Measurements from ENCODE around the gene HIPK2.
A peak's percentile ranks its signal among the peaks of the same experiment; 100 is the strongest.

Gene HIPK2

DNA sequence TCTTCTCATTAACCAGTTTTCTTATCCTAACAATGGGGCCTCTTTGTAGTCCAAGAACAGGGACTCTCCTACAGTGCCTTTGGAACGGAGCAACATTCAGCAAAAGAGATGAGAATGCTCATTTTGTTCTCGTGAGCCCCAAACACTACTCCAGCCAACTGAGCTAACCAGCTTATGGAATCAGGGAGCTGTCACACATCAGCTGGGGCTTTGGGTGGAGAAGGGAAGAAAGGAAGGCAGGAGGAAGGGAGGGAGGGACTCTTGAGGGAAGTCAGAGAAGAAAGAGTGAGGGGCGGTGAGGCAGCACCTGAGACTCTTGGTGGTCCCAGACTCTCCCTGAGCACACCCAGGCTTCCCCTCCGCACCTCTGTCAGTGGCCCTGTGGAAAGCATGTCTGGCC lies 131.2 kb downstream of the HIPK2 start:
- Histone ChIP-seq H3K4me1 (ENCODE audit: control insufficient read depth in 2 of 2, insufficient read depth in 2 of 2, low read length in 2 of 2) (peaks cover 2 to 13% of the 10 kb centered on the region in 2 donors), H3K27me3 (ENCODE audit: control insufficient read depth in 2 of 2, insufficient read depth in 2 of 2, low read length in 2 of 2) (no peaks in the 10 kb centered on the region), H3K4me3 (ENCODE audit: low read length in 2 of 2) (no peak overlapping the region), H3K36me3 (ENCODE audit: control insufficient read depth in 2 of 2, insufficient read depth in 2 of 2, low read length in 2 of 2) (no peaks in the 10 kb centered on the region), H3K27ac (ENCODE audit: low read depth in 2 of 2, low read length in 2 of 2) (peak overlapping the region in 1 of 2 donors; percentile 35), H3K9ac (ENCODE audit: low read depth in 1 of 2, low read length in 2 of 2) (no peak overlapping the region), H3K9me3 (ENCODE audit: control insufficient read depth in 2 of 2, low read length in 2 of 2) (no peaks in the 10 kb centered on the region)

DNA sequence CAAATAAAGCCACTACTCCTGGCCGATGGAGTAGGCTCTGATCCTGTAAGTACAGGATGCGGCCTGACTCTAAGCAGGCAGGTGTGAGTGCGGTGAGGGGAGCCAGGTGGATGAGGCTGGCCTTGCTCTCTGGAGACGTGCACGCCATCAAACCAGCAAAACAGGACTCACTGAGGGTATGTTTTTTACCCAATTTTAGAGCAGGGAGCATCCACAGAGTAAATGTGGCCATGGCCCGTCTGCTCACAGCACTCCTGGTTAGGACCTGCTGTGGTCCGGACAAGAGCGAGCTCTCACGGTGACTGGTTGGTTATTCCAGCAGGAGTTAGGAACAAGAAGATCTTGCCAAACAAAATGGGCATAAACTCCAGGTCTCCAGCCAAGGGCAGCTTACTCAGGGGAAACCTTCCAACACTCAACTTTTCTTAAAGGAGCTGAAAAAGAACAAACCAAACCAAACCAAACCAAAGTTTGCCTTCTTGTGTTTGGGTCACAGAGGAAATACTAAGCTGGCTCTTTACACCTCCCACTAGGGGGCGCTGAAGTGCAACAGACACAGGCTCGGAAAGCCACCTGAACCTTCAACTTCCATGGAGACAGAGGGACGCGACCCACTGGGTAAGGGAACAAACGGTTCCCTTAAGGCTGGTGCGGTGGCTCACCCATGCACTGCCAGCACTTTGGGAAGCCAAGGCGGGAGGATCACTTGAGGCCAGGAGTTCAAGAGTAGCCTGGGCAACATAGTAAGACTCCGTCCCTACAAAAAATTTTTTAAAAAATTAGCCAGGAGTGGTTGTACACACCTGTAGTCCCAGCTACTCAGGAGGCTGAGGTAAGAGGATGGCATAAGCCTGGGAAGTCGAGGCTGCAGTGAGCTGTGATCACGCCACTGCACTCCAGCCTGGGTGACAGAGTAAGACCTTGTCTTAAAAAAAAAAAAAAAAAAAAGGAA lies 131.9 kb downstream of the HIPK2 start:
- no peak overlapping the region for H3K27ac ChIP-seq (ENCODE audit: low read depth in 2 of 2, low read length in 2 of 2)
- peaks cover 2 to 14% of the 10 kb centered on the region in 2 donors for H3K4me1 ChIP-seq (ENCODE audit: control insufficient read depth in 2 of 2, insufficient read depth in 2 of 2, low read length in 2 of 2)
- no peak overlapping the region for H3K9ac ChIP-seq (ENCODE audit: low read depth in 1 of 2, low read length in 2 of 2)

DNA sequence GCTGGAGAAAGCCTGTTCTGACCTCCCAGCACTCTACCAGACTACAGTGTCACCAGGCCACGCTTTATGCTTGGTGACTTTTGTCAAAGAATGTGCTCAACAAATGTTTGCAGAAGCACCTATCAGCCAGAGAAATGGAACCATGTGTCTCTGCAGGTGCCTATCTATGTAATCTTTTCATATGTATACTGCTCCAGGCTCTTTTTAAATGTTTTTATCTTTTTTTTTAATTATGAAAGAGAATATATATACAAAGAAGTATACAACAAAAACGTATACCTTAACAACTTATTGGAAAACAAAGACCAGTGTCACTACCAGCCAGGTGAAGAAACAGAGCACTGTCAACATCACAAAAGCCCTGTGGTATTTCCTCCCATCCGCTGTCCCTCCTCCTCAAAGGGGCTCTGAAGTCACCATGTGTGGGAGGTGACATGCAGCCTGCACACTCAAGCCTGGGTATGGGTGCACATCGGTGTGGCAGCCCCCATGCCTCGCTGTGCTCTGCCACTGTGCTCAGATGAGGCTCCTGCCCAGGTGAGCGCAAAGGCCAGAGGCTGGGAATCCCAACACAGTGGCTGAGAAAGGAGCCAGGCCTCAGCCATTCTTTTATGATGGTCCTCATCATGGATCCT lies 133.7 kb downstream of the HIPK2 start:
- Histone ChIP-seq H3K27me3 (ENCODE audit: control insufficient read depth in 2 of 2, insufficient read depth in 2 of 2, low read length in 2 of 2) (no peaks in the 10 kb centered on the region), H3K27ac (ENCODE audit: low read depth in 2 of 2, low read length in 2 of 2) (no peak overlapping the region), H3K36me3 (ENCODE audit: control insufficient read depth in 2 of 2, insufficient read depth in 2 of 2, low read length in 2 of 2) (no peaks in the 10 kb centered on the region), H3K9ac (ENCODE audit: low read depth in 1 of 2, low read length in 2 of 2) (no peak overlapping the region), H3K4me1 (ENCODE audit: control insufficient read depth in 2 of 2, insufficient read depth in 2 of 2, low read length in 2 of 2) (peaks cover 2 to 11% of the 10 kb centered on the region in 2 donors), H3K9me3 (ENCODE audit: control insufficient read depth in 2 of 2, low read length in 2 of 2) (no peaks in the 10 kb centered on the region), H3K4me3 (ENCODE audit: low read length in 2 of 2) (no peak overlapping the region)

More for the DNA sequence above, 131.9 kb downstream of the HIPK2 start:
- no peaks in the 10 kb centered on the region for H3K27me3 ChIP-seq (ENCODE audit: control insufficient read depth in 2 of 2, insufficient read depth in 2 of 2, low read length in 2 of 2)
- no peak overlapping the region for H3K4me3 ChIP-seq (ENCODE audit: low read length in 2 of 2)
- H3K9me3 ChIP-seq (ENCODE audit: control insufficient read depth in 2 of 2, low read length in 2 of 2) = no peaks in the 10 kb centered on the region
- H3K36me3 ChIP-seq (ENCODE audit: control insufficient read depth in 2 of 2, insufficient read depth in 2 of 2, low read length in 2 of 2) = no peaks in the 10 kb centered on the region

DNA sequence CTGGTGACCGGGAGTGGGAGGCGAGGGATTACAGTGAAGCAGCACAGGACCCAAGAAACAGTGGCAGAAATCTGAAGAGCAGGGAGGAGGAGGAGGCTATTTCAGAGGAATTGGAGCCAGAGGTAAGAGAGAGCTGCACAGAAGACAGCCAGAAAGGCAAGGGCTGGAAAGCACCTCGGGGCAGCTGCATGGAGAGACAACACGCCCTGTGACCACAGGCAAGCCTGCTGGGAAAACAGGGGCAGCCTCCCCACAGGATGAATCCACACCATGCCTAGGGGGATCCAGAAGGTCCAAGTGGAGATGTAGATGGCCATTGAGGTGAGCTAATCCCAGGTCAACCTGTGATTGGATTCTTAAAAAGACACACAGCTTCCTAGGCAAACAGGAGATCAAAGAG lies 135.5 kb downstream of the HIPK2 start:
- Histone ChIP-seq H3K4me1 (ENCODE audit: control insufficient read depth in 2 of 2, insufficient read depth in 2 of 2, low read length in 2 of 2) (peaks cover 2 to 11% of the 10 kb centered on the region in 2 donors), H3K27ac (ENCODE audit: low read depth in 2 of 2, low read length in 2 of 2) (no peak overlapping the region), H3K9ac (ENCODE audit: low read depth in 1 of 2, low read length in 2 of 2) (no peak overlapping the region)

DNA sequence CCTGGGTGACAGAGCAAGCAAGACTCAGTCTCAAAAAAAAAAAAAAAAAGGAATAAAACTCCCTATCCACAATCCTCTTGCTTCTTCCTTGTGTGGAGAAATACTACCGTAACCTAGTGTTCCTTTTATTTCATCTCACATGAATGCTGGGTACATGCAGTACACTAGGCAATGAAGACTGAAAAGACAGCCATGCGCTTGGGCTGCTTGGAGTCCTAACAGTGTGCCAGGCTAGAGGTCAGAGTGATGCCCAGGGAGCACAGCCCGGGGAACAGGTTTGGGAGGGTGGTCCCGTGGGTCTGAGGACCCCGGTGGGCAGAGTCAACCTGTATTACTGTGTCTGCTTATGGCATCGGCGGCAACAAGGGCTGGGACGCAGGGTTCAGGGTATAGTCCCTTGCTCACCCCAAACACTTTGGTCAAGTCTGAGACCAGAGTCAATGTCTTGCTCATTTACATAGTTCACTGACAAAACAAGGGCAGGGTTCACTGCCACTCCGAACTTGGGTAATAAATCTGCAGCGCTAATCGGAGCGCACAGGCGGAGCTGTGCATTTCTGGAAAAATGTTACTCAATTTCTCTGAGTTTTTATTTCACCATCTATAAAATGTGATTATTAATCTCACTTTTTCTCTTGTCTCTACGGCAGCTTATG lies 136.3 kb downstream of the HIPK2 start:
- H3K36me3 ChIP-seq (ENCODE audit: control insufficient read depth in 2 of 2, insufficient read depth in 2 of 2, low read length in 2 of 2) = no peaks in the 10 kb centered on the region
- no peak overlapping the region for H3K27ac ChIP-seq (ENCODE audit: low read depth in 2 of 2, low read length in 2 of 2)
- H3K9ac ChIP-seq (ENCODE audit: low read depth in 1 of 2, low read length in 2 of 2) = no peak overlapping the region
- H3K27me3 ChIP-seq (ENCODE audit: control insufficient read depth in 2 of 2, insufficient read depth in 2 of 2, low read length in 2 of 2) = no peaks in the 10 kb centered on the region
- H3K9me3 ChIP-seq (ENCODE audit: control insufficient read depth in 2 of 2, low read length in 2 of 2) = no peaks in the 10 kb centered on the region
- H3K4me1 ChIP-seq (ENCODE audit: control insufficient read depth in 2 of 2, insufficient read depth in 2 of 2, low read length in 2 of 2) = peaks cover 0 to 8% of the 10 kb centered on the region in 2 donors
- H3K4me3 ChIP-seq (ENCODE audit: low read length in 2 of 2) = no peak overlapping the region

More for the DNA sequence above, 135.5 kb downstream of the HIPK2 start:
- no peak overlapping the region for H3K4me3 ChIP-seq (ENCODE audit: low read length in 2 of 2)
- no peaks in the 10 kb centered on the region for H3K27me3 ChIP-seq (ENCODE audit: control insufficient read depth in 2 of 2, insufficient read depth in 2 of 2, low read length in 2 of 2)
- no peaks in the 10 kb centered on the region for H3K36me3 ChIP-seq (ENCODE audit: control insufficient read depth in 2 of 2, insufficient read depth in 2 of 2, low read length in 2 of 2)
- H3K9me3 ChIP-seq (ENCODE audit: control insufficient read depth in 2 of 2, low read length in 2 of 2) = no peaks in the 10 kb centered on the region

DNA sequence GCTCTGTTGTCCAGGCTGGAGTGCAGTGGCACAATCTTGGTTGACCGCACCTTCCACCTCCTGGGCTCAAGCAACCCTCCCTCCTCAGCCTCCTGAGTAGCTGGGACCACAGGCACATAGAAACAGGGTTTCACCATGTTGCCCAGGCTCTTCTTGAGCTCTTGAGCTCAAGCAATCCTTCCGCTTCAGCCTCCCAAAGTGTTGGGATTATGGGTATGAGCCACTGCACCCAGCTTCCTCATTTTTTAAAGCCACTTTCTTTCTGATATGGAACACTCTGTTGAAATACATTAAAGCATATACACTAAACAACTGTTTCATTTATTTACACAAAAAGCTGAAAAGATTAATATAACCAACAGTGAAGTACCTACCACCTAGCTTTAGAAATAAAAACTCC lies 137.1 kb downstream of the HIPK2 start:
- Histone ChIP-seq H3K4me1 (ENCODE audit: control insufficient read depth in 2 of 2, insufficient read depth in 2 of 2, low read length in 2 of 2) (peaks cover 0 to 2% of the 10 kb centered on the region in 2 donors), H3K9ac (ENCODE audit: low read depth in 1 of 2, low read length in 2 of 2) (no peak overlapping the region), H3K36me3 (ENCODE audit: control insufficient read depth in 2 of 2, insufficient read depth in 2 of 2, low read length in 2 of 2) (peaks cover 0 to 3% of the 10 kb centered on the region in 2 donors), H3K9me3 (ENCODE audit: control insufficient read depth in 2 of 2, low read length in 2 of 2) (no peaks in the 10 kb centered on the region), H3K27ac (ENCODE audit: low read depth in 2 of 2, low read length in 2 of 2) (no peak overlapping the region), H3K4me3 (ENCODE audit: low read length in 2 of 2) (no peak overlapping the region), H3K27me3 (ENCODE audit: control insufficient read depth in 2 of 2, insufficient read depth in 2 of 2, low read length in 2 of 2) (no peaks in the 10 kb centered on the region)

DNA sequence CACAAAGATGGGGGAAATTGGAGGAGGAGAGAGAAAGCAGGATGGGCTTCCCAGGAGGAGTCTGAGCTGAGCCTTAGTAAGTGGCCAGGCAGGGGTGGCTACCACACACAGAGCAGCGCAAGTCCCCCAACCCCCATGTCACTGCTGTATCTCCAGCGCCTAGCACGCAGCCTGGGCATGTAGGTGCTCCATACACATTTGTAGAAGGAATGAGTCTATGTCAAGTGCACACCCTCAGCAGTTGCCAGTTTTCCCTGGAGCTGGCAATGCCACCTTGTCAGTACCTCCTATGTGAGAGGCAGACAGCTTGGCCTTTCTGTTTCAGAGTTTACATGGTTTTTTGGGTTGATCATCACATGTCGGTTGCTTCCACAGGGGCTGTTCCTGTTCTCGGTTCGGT lies 138.2 kb downstream of the HIPK2 start:
- peaks cover 0 to 2% of the 10 kb centered on the region in 2 donors for H3K4me1 ChIP-seq (ENCODE audit: control insufficient read depth in 2 of 2, insufficient read depth in 2 of 2, low read length in 2 of 2)
- H3K9me3 ChIP-seq (ENCODE audit: control insufficient read depth in 2 of 2, low read length in 2 of 2) = no peaks in the 10 kb centered on the region
- H3K4me3 ChIP-seq (ENCODE audit: low read length in 2 of 2) = no peak overlapping the region
- H3K27me3 ChIP-seq (ENCODE audit: control insufficient read depth in 2 of 2, insufficient read depth in 2 of 2, low read length in 2 of 2) = no peaks in the 10 kb centered on the region
- no peak overlapping the region for H3K9ac ChIP-seq (ENCODE audit: low read depth in 1 of 2, low read length in 2 of 2)
- peaks cover 0 to 3% of the 10 kb centered on the region in 2 donors for H3K36me3 ChIP-seq (ENCODE audit: control insufficient read depth in 2 of 2, insufficient read depth in 2 of 2, low read length in 2 of 2)
- no peak overlapping the region for H3K27ac ChIP-seq (ENCODE audit: low read depth in 2 of 2, low read length in 2 of 2)

DNA sequence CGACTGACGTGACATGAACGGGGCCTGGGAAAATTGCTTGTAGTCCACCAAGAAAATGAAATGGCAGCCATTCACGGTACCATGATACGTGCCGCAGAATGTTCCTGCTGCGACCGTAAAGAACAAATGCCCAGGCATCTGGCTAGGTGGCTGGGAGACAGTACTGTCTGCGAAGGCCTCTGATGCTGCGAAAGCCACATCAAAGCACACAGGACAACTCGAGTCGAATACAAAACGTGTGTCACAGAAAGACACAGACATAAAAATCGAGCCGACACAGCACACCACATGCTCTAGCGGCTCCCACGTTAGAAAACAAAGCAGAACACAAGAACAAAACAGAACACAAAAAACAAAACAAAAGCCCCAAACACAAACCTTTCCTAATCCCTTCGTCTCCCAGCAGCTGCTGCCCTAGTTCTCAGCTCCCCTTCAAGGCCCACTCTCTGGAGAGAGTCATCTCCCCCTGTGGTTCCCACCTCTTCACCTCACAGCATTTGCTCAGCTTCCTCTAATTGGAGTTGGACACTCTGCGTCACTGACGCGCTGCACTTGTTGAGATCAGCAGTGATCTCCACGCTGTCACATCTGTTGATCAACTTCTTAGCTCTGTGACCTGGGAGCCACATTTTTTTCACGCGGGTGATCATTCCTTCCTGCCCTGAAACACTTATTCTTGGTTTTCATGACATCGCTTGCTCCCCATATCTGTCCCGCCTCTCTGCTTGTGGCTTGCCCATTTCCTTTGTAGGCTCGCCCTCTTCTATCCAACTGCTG lies 142.1 kb downstream of the HIPK2 start:
- Histone ChIP-seq H3K9me3 (ENCODE audit: control insufficient read depth in 2 of 2, low read length in 2 of 2) (no peaks in the 10 kb centered on the region), H3K4me1 (ENCODE audit: control insufficient read depth in 2 of 2, insufficient read depth in 2 of 2, low read length in 2 of 2) (no peaks in the 10 kb centered on the region), H3K27ac (ENCODE audit: low read depth in 2 of 2, low read length in 2 of 2) (no peak overlapping the region), H3K36me3 (ENCODE audit: control insufficient read depth in 2 of 2, insufficient read depth in 2 of 2, low read length in 2 of 2) (peaks cover 8 to 11% of the 10 kb centered on the region in 2 donors), H3K4me3 (ENCODE audit: low read length in 2 of 2) (no peak overlapping the region), H3K9ac (ENCODE audit: low read depth in 1 of 2, low read length in 2 of 2) (no peak overlapping the region), H3K27me3 (ENCODE audit: control insufficient read depth in 2 of 2, insufficient read depth in 2 of 2, low read length in 2 of 2) (no peaks in the 10 kb centered on the region)

DNA sequence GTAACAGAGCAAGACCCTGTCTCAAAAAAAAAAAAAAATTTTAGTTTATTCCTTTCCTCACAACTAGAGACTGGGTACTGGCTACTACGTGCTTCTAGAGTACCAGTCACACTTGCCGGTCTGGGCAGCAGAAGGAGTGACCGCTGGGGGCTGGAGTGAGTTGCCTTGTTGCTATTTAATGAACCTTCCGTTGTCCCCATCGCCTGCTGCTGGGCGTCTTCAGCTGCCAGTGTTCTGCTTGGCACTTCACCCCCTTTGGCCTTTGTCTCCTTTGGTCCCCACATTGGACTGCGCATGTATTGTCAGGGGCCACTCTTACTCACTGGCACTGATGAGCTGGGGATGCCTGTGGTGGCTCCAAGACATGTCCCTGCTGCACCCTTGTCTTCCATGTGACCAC lies 143.7 kb downstream of the HIPK2 start:
- H3K9me3 ChIP-seq (ENCODE audit: control insufficient read depth in 2 of 2, low read length in 2 of 2) = no peaks in the 10 kb centered on the region
- H3K4me3 ChIP-seq (ENCODE audit: low read length in 2 of 2) = no peak overlapping the region
- no peaks in the 10 kb centered on the region for H3K27me3 ChIP-seq (ENCODE audit: control insufficient read depth in 2 of 2, insufficient read depth in 2 of 2, low read length in 2 of 2)
- H3K9ac ChIP-seq (ENCODE audit: low read depth in 1 of 2, low read length in 2 of 2) = no peak overlapping the region
- H3K27ac ChIP-seq (ENCODE audit: low read depth in 2 of 2, low read length in 2 of 2) = no peak overlapping the region
- H3K36me3 ChIP-seq (ENCODE audit: control insufficient read depth in 2 of 2, insufficient read depth in 2 of 2, low read length in 2 of 2) = peaks cover 16 to 20% of the 10 kb centered on the region in 2 donors
- H3K4me1 ChIP-seq (ENCODE audit: control insufficient read depth in 2 of 2, insufficient read depth in 2 of 2, low read length in 2 of 2) = no peaks in the 10 kb centered on the region
